ENCODE results near the gene EPHB2.
"Not testable (repeated sequence)": the region's sequence is repeated elsewhere in the genome, so short reads cannot be mapped to it uniquely, and the experiment has no call there.

Gene EPHB2

GRCh38 chr1:22691031-22691753, 19.4 kb upstream of the EPHB2 start:
- no peak for DNase-seq

GRCh38 chr1:22694172-22694571, 16.5 kb upstream of the EPHB2 start:
- no peak for DNase-seq

GRCh38 chr1:22696610-22697009, 14.0 kb upstream of the EPHB2 start:
- no peak for DNase-seq

GRCh38 chr1:22697980-22698379, 12.7 kb upstream of the EPHB2 start:
- no peak for DNase-seq

GRCh38 chr1:22699681-22700520, 10.7 kb upstream of the EPHB2 start:
- no peak for DNase-seq

GRCh38 chr1:22702296-22703085, 8.1 kb upstream of the EPHB2 start:
- no peak for DNase-seq

GRCh38 chr1:22704440-22705067, 6.1 kb upstream of the EPHB2 start:
- DNase-seq, result peak; percentile 44

- DNase-seq, result no peak
These were observed 5.1 kb upstream of the EPHB2 start for GRCh38 chr1:22705586-22705985.

GRCh38 chr1:22706100-22706499, 4.5 kb upstream of the EPHB2 start:
- not testable (repeated sequence) for DNase-seq

- no peak for DNase-seq
These were observed 1.9 kb upstream of the EPHB2 start for GRCh38 chr1:22708777-22709176.

- DNase-seq, result peak; percentile 16
These were observed 1.4 kb upstream of the EPHB2 start for GRCh38 chr1:22709227-22709626.

GRCh38 chr1:22709891-22710700, 543 bp upstream of the EPHB2 start:
- DNase-seq, result peak; percentile 25

GRCh38 chr1:22711071-22711470, 432 bp downstream of the EPHB2 start:
- no peak for DNase-seq

GRCh38 chr1:22711591-22712501, 1.2 kb downstream of the EPHB2 start:
- no peak for DNase-seq

- no peak for DNase-seq
These were observed 2.0 kb downstream of the EPHB2 start for GRCh38 chr1:22712502-22713271.

GRCh38 chr1:22714455-22714854, 3.8 kb downstream of the EPHB2 start:
- DNase-seq, result no peak

- no peak for DNase-seq
These were observed 6.6 kb downstream of the EPHB2 start for GRCh38 chr1:22717037-22717760.

- DNase-seq, result no peak
These were observed 10.7 kb downstream of the EPHB2 start for GRCh38 chr1:22721122-22721873.
